ENCODE results near the gene STXBP1. TPM values are rescaled to one million over a fixed set of nuclear protein-coding genes. Genes with fewer than 3 reads are reported as not detected.
A peak's percentile ranks its signal among the peaks of the same experiment; 100 is the strongest.
"Not testable (repeated sequence)": the region's sequence is repeated elsewhere in the genome, so short reads cannot be mapped to it uniquely, and the experiment has no call there.

The STXBP1 gene
- total RNA-seq, 1 donor from 2014 or later, result 10.8 TPM

GRCh38 chr9:127613583-127613954 lies 1.5 kb downstream of the STXBP1 start:
- DNase-seq (ENCODE audit: low read depth in 2 of 2), result no peak

- DNase-seq (ENCODE audit: low read depth in 2 of 2), result no peak
Measured at GRCh38 chr9:127614961-127615360, 2.9 kb downstream of the STXBP1 start.

GRCh38 chr9:127621339-127621970 lies 9.4 kb downstream of the STXBP1 start:
- DNase-seq (ENCODE audit: low read depth in 2 of 2), result not testable (repeated sequence)

GRCh38 chr9:127626752-127627493 lies 14.8 kb downstream of the STXBP1 start:
- DNase-seq (ENCODE audit: low read depth in 2 of 2), result no peak

- no peak for DNase-seq (ENCODE audit: low read depth in 2 of 2)
Measured at GRCh38 chr9:127627494-127627855, 15.4 kb downstream of the STXBP1 start.

- no peak for DNase-seq (ENCODE audit: low read depth in 2 of 2)
Measured at GRCh38 chr9:127628758-127629467, 16.8 kb downstream of the STXBP1 start.

- no peak for DNase-seq (ENCODE audit: low read depth in 2 of 2)
Measured at GRCh38 chr9:127629468-127630081, 17.5 kb downstream of the STXBP1 start.

GRCh38 chr9:127633216-127633862 lies 21.3 kb downstream of the STXBP1 start:
- no peak for DNase-seq (ENCODE audit: low read depth in 2 of 2)

GRCh38 chr9:127634021-127634420 lies 21.9 kb downstream of the STXBP1 start:
- peak in 1 of 2 donors; percentile 65 for DNase-seq (ENCODE audit: low read depth in 2 of 2)

GRCh38 chr9:127634698-127635097 lies 22.6 kb downstream of the STXBP1 start:
- no peak for DNase-seq (ENCODE audit: low read depth in 2 of 2)

- no peak for DNase-seq (ENCODE audit: low read depth in 2 of 2)
Measured at GRCh38 chr9:127635201-127635735, 23.2 kb downstream of the STXBP1 start.

GRCh38 chr9:127637322-127637847 lies 25.3 kb downstream of the STXBP1 start:
- peak; percentile 44 to 52 for DNase-seq (ENCODE audit: low read depth in 2 of 2)

GRCh38 chr9:127640908-127641545 lies 28.9 kb downstream of the STXBP1 start:
- no peak for DNase-seq (ENCODE audit: low read depth in 2 of 2)

GRCh38 chr9:127642082-127642740 lies 30.1 kb downstream of the STXBP1 start:
- DNase-seq (ENCODE audit: low read depth in 2 of 2), result no peak

GRCh38 chr9:127644146-127644827 lies 32.2 kb downstream of the STXBP1 start:
- no peak for DNase-seq (ENCODE audit: low read depth in 2 of 2)

GRCh38 chr9:127644943-127645342 lies 32.9 kb downstream of the STXBP1 start:
- peak in 1 of 2 donors; percentile 13 for DNase-seq (ENCODE audit: low read depth in 2 of 2)

- no peak for DNase-seq (ENCODE audit: low read depth in 2 of 2)
Measured at GRCh38 chr9:127647451-127647850, 35.4 kb downstream of the STXBP1 start.

- DNase-seq (ENCODE audit: low read depth in 2 of 2), result no peak
Measured at GRCh38 chr9:127650518-127650917, 38.4 kb downstream of the STXBP1 start.

Measured in dermis microvascular lymphatic vessel endothelial cell (primary cell).